Measurements from ENCODE around the gene HMOX2.
A peak's percentile ranks its signal among the peaks of the same experiment; 100 is the strongest.

The HMOX2 gene, protein sequence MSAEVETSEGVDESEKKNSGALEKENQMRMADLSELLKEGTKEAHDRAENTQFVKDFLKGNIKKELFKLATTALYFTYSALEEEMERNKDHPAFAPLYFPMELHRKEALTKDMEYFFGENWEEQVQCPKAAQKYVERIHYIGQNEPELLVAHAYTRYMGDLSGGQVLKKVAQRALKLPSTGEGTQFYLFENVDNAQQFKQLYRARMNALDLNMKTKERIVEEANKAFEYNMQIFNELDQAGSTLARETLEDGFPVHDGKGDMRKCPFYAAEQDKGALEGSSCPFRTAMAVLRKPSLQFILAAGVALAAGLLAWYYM

DNA sequence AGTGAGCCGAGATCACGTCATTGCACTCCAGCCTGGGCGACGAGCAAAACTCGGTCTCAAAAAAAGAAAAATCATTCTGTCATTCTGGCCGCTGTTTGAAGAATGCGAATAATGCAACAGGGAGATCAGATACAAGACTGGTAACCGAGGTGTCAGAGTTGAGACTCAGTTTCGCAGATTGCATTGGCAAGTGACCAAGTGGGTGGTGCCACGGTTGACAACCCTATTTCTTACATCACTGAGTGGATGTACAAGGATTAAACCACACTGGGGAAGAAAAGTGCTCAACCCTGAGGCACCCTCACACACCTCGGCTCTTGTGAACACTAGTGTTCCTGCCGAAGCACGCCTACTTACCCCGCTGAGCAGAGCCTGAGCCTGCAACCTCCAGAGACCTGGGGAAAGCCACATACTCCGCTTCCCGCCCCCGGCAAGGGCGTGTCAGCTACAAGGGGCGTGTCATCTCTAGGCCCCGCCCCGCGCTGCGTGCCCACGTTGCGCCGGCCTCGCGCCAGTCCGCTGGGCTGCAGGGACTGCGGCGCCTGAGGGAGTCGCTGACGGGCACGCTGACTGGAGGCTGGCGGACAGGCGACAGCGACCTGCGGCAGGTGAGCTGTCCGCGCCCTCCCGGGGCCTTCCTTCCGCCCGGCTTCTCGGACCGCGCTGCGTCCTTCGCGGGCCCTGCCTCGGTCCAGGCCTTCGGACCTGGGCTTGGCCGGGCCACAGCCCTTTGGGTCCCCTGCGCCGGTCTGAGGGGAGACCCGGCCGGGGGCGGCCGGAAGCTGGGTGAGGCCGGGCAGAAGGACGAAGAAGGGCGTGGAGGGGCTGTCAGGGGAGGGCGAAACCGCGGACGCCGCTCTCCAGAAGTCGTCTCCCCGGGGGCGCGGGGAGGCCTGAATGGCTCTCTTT is at the start of gene HMOX2:
Gene HMOX2 (plus strand): TSS at position 519 of the 909 bp plus-strand sequence. CDS start 29,127 bp downstream, outside the sequence.
- peak; percentile 93 for DNase-seq

DNA sequence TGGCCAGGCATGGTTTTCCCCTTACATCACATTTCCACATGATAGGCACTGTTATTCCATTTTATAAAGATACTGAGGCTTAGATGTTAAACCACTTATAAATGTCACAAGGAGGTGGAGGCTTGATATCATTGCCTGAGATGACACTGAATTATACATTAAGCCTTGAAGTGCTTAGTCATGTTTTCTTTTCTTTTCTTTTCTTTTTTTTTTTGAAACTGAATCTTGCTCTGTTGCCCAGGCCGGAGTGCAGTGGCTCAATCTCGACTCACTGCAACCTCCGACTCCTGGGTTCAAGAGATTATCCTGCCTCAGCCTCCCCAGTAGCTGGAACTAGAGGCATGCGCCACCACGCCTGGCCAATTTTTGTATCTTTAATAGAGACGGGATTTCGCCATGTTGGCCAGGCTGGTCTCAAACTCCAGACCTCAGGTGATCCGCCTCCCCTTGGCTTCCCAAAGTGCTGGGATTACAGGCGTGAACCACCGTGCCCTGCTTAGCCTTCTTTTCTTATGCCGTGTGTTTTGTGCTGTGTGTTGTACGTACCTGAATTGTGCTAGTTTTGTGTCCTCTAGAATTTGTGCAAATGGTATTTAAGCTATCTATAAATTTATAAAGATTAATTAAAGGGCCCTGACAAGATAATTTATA is 49.4 kb upstream of the HMOX2 start:
- no peak for DNase-seq

DNA sequence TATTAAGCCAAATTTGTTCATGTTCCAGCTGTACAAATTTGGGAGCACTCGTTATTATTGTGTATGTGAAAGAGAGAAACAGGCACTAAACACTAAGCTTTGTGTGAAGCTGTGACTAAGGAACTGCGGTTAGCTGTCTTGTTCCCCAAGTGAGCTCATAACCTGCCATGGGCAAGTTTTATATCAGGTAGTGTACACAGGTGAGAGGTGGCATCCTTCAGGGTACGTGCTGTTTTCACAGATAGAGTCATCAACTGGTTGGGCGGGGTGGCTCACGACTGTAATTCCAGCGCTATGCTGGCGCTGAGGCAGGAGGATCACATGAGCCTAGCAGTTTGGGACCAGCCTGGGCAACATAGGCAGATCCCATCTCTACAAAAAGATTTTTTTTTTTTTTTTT is 47.7 kb upstream of the HMOX2 start:
- DNase-seq = no peak

DNA sequence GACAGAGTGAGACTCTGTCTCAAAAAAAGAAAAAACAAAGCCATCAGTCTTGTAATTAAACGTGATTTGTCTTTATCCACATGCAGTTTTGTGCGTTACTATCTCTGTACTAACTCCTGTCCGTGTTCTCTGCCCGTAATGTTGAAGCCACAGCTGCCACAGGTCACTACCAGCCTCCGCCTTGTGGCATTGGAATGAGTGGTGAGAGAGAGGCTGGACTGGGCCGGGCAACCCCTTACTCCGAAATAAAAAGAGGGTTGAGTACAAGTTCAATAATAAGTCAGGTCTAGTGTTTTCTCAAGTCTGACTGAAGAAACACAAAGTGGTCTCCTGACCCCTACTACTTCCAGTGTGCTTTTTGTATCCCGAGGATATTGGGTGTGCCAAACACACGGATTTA is 45.2 kb upstream of the HMOX2 start:
- DNase-seq = no peak

DNA sequence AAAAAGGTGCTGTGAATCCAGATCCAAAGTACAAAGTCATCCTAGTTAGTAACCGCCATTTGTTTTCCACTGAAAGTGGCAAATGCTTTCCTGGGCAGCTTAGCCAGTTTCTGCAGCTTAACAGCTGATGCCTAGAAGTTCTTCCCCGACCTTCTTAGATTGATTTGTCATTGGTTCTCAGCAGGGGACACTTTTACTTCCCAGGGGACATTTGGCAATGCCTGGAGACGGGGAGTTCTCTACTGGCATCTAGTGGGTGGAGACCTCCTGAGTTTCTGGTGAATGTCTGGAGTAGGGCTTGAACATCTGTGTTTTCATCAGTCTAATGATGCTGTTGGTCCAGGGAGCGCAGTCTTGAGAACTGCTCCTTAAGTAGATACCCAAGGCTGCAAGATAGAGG is 43.0 kb upstream of the HMOX2 start:
- no peak for DNase-seq

DNA sequence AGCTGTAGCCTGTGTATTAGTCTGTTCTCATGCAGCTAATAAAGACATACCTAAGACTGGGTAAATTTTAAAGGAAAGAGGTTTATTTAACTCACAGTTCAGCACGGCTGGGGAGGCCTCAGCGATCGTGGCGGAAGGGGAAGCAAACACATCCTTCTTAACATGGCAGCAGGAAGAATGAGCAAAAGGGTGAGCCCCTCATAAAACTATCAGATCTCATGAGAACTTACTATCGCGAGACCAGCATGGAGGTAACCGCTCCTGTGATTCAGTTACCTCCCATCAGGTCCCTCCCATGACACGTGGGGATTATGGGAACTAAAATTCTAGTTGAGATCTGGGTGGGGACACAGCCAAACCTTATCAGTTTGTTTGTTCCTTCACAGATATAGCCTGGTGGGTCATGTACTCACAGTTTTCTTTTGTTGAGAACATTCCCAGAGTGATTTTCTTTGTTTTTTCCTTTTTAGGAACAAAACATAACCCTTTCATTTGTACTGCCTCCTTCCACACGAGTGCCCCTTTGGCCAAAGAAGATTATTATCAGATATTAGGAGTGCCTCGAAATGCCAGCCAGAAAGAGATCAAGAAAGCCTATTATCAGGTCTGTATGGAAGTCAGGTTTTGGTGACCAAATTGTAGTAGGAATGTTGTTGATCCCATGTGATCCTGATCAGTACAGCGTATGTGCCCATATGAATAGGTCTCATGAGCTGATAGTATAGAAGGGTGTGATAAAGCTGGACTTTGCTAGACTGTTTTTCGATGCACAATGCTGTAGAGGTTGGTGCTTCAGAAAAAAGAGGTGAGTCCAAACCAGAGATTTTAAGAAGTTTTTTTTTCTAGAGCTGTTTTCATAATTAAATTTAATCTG is 42.0 kb upstream of the HMOX2 start:
- DNase-seq = no peak

DNA sequence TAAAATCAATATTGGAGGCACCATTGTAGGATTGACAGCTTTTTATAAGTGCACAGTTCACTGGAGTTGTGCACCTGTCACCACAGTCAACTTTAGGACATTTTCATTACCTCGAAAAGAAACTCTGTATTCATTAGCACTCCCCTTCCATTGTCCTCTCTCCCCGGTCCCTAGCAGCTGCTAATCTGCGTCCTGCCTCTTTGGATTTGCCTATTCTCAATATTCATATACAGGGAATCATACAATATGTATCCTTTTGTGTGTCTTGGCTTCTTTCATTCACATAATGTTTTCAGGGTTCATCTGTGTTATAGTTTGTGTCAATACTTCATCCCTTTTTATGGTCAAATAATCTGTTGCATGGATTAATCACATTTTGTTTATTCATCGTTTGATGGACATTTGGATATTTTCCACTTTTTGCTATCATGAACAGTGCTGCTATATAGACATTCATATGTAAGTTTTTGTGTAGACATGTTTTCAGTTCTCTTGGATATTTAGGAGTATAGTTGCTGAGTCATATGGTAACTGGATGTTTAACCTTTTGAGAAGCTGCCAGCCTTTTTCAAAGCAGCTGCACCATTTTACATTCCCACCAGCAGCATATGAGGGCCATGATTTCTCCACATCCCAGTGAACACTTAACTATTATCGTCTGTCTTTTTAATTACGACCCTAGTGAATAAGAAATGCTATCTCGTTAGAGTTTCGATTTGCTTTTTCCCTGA is 40.7 kb upstream of the HMOX2 start:
- no peak for DNase-seq

DNA sequence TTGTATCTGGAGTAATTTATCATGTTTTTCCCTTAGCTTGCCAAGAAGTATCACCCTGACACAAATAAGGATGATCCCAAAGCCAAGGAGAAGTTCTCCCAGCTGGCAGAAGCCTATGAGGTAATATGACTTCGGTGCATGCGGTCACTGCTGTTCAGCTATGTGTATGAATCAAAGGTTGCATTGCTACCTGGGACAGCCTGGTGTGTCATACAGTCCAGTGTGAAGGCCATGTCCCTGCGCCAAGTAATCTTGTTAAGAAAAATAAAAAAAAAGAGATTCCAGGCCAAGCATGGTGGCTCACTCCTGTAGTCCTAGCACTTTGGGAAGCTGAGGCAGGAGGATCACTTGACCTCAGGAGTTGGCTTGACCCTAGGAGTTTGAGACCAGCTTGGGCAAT is 38.8 kb upstream of the HMOX2 start:
- no peak for DNase-seq

DNA sequence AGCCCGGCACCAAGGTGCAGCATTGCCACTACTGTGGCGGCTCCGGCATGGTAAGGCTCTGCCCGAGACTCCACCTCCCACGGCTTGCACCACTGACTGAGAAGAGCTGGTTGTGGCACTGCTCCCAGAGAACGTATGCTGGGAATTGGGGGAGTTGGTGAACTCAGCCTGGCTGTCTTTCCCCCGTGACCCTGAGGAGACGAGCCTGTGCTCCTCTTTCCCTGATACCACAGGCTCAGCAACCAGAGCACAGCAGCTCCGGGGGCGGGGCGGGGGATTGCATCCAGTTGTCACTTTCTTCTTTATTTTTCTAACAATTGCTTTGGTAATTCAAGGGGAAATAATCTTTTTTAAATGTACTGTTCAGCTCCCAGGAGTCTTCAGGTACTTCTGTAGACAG is 33.8 kb upstream of the HMOX2 start:
- DNase-seq = no peak

DNA sequence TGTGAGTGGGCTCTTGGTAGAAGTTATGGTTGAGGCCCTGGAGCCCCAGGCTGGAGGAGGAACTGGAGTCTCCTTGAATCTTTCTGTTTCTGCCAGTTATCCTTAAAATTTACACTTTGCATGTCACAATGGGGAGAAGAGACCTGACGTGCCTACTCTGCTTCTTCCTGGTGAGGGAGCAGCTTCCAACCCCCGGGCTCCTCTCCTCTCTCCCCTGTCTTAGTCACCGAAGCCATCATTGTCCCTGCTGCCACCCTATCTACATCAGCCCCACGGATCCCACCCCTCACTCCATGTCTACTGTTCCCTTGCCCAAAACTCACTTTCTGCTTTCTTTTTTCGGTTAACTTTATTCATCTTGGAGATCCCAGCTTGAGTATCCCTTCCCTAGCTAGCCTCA is 32.9 kb upstream of the HMOX2 start:
- DNase-seq = no peak

DNA sequence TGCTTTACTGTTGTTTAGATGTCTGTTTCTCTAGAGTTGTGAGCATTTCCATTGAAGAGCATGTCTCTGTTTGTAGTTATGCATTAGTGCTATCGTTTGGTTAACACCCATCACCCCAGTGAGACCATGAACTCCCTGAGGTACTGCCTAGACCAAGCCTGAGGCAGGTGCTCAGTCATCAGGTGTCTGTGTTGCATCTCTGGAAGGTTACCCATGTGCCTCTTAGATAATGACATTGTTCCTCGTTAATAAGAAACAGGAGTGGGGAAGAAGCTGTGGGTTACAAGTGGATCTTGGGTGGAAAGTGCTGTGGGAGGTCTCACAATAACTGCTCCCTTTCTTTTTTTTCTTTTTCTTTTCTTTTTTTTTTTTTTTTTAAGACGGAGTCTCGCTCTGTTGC is 32.2 kb upstream of the HMOX2 start:
- DNase-seq = no peak

DNA sequence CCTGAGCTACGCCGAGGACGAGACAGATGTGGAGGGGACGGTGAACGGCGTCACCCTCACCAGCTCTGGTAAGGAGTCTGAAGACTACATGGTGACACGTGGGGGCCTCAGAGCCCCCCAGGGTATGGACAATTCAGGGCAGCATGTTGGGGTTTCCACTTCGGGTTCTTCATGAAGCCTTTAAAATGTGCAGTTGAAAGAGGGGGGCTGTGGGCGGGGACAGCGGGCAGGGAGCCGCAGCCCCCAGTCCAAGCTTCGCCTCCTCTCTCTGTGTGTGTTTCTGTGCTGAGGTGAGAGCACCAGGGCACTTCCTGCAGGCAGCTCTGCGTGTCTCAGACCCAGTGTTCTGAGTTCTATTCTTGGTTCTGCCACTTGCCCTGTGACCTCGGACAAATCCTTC is 25.8 kb upstream of the HMOX2 start:
- no peak for DNase-seq

DNA sequence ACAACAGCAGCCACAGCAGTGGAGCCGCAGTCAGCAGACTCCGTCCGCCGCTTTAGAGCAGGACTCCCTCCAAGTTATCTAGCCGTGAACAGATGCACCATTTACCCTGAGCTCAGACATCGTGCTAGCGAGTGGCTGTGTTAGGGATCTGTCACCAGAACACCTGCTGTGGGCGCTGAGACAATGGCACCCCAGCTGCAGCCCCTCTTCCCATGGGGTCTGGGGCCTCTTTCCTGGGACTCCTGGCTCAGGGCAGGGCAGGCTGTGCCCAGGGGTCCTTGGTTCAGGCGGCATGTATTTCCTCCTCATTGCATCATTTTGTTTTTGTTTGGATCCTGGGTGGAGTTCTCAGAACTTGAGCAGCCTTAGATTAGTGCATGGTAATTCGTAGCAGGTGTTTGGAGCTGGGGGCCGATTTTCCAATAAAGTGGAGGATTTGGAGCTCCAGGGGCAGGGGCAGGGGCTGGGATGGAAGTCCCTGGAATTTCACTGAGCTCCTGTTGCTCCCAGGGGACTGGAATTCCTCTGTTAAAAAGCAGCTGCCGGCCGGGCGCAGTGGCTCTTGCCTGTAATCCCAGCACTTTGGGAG is 25.2 kb upstream of the HMOX2 start:
- DNase-seq = no peak

DNA sequence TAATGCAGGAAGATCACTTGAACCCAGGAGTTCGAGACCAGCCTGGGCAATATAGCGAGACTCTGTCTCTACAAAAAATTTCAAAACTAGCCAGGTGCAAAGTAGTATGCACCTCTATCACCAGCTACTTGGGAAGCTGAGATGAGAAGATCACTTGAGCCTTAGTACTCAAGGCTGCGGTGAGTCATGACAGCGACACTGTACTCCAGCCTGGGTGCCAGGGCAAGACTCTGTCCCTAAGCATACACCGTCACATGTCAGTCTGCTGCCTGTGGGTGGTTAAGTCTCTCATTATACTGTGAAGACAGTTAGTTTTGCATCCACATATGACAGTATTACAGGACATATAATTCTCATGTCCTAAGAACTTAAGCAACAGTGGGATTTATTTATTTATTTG is 23.5 kb upstream of the HMOX2 start:
- no peak for DNase-seq

DNA sequence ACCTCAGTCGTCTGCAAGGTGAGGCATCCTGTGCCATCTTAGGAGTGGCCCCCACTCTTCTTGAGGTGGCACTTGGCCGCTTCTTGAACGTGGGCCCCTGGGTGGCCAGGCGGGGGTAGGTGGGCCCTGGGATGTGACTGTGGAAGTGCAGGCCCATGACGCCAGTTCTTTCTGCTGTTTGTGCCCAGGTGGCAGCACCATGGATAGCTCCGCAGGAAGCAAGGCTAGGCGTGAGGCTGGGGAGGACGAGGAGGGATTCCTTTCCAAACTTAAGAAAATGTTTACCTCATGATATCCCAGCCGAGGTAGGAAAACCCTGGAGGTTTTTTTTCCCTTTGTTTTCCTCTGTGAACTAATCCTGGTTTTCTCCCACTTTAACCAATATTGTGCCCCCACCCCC is 21.6 kb upstream of the HMOX2 start:
- no peak for DNase-seq

DNA sequence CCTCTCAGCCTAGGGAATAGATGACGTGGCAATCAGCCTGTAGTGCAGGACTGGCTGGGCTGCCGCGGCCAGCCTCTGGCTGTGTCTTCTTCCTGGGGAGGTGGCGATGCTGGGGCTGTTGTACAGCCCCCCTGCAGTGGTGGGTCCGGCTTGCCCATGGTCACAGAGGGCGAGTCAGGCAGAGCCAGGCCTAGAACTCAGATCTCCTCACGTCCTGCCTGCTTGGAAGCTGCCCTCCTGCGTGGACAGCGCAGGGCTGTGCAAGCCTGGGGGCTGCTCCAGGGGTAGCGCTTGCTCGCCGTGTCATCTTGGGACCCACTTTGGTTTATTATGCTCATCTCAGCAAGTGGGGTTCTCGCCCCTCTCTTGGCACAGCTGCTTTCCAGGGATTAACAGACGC is 21.1 kb upstream of the HMOX2 start:
- no peak for DNase-seq

DNA sequence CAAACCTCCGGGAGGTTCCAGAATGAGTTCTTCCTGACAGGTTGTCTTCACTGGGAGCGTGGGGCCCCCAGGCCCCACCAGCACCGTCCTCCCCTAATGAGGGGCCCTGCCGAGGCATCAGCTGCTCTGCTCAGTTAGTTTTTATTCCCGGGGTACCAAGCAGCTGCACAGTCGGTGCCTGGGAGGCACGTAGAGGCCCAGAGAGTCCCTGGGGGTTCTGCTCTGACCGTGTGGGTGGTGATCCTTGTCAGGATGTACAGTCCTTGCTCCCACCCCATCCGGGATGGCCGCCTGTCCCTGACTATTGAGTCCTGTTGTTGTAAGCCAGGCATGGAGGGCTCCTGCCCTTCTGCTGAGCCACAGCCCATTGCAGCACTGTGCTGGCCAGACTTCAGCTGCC is 20.2 kb upstream of the HMOX2 start:
- no peak for DNase-seq

DNA sequence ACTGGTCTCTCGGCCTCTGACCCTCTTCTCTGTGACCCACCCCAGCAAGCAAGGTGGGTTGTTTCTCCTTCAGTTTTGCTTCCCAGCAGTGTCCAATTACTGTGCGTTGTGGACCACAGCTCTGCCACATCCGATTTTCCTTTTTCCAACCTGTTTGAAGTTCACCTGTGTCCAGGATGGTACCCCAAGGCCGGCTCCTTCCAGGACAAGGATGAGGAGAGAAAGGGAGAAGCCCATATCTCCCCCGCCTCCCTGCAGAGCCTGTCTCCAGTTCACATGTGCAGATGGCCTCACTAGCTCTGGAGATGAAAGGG is 15.3 kb upstream of the HMOX2 start:
- DNase-seq = no peak

DNA sequence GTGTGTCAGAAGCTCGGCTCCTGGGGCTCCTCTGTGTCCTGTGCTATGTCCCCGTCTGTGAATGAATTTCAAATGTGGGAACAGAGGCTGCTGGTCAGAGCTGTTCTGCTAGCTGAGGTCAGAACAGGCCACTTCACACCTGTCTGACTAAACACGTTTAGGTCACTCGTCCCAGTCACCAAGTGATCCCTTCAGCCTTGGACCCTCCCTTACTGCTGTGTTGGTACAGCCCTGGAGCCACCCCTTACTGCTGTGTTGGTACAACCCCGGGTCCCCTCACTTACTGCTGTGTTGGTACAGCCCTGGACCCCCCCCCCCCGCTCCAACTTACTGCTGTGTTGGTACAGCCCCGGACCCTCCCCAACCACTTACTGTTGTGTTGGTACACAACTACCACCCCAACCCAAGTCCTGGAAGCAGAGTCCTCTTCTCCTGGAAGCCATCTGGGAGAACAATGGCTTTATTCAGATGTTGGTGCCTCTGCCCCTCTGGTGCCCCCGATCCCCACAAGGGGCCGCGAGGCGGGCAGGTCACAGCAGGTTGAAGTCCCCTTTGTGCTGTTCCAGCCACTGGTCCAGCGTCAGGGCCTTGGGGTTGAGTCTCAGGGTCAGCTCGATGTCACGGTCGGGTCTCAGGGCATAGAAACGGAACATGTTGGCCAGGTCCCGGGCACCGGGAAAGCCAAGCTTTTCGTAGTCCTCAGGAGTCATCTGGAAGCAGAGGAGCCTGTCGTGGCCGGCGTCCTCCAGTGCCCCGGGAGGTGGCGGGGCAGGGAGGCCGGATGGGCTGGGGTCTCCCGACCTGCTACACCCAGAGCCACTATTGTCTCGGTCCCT is 14.7 kb upstream of the HMOX2 start:
- DNase-seq = peak; percentile 13

DNA sequence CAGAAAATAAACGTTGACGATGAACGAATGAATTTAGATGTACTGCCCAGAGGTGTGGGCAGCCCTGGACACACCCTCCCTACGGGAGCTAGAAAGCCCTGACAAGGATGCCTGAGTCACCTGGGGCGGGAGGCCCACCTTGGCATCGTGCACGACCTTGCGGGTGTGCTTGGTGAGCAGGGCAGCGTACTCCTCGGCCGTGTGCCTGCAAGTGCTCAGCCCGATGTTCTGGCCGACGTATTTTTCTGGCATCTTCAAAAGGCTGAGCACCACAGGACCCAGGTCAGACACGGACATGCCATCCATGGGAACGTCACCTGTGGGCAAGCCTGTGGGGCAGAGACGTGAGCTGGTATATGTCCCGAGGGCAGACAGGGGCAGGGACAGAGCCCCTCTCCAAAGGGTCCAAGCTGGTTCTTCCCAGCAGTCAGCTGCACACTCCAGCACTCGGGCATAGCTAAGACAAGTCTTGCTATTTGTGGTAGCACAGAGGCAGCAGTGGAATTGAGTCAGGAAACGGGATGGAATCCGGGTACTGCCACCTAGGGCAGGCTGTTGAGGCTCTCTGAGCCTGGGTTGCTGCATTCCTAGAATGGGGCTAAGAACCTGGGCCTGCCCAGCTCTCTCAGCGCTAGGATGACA is 12.6 kb upstream of the HMOX2 start:
- no peak for DNase-seq
